Activated naive CD8-positive, alpha-beta T cell (primary cell): ENCODE data around the gene FAT1.

Experiments used
- H3K27ac Mint-ChIP-seq: one replicate; pipeline ENCODE4 v1.8.0; 2021; ENCODE audit warnings: mixed read lengths
- H3K27me3 Mint-ChIP-seq: one replicate; pipeline ENCODE4 v1.8.0; 2021; ENCODE audit warnings: mixed read lengths
- H3K36me3 Mint-ChIP-seq: one replicate; pipeline ENCODE4 v1.8.0; 2021; ENCODE audit warnings: mixed read lengths
- H3K4me1 Mint-ChIP-seq: one replicate; pipeline ENCODE4 v1.8.0; 2021; ENCODE audit warnings: low read depth, mixed read lengths
- H3K4me3 Mint-ChIP-seq: one replicate; pipeline ENCODE4 v1.8.0; 2021; ENCODE audit warnings: mild to moderate bottlenecking, mixed read lengths
- H3K9me3 Mint-ChIP-seq: one replicate; pipeline ENCODE4 v1.8.0; 2021; ENCODE audit warnings: low read depth, mixed read lengths

FAT1 gene

DNA sequence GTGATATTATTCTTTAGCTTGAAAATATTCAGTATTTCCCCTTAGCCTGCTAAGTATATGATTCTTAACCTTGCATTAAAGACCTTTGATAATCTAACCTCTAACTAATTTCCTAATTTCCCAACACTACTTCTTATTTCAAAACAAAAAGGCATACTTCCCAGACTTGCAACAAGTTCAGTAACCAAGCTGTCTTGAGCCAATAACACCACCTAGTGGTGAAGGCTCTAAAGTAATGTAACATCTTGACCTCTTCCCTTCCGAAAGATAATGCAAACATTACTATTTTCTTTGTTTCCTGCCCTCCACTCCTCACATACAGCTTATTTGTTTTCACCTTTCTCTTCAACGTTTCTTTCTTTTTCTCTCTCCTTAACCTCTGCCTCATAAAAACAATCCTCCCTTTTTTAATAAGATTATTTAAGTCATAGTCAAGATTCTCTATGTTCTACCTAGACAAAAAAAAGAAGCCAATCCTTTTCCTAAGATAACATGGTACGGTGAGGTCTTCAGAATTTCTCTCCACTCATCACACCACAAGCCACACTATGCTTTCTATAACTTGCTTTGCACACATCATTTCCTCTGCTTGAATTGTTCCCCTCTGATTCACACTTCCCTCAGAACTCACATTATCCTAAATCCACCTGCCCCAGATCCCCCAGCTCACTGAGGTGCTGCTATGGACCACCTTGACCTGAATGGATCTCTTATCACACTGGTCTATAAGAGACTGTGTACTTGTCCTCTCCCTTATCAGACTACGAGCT, 3.5 kb downstream of the FAT1 start:
- H3K27ac Mint-ChIP-seq: no peak overlapping the region
- H3K9me3 Mint-ChIP-seq: peaks cover 5% of the 10 kb centered on the region
- peaks cover 2% of the 10 kb centered on the region for H3K36me3 Mint-ChIP-seq

DNA sequence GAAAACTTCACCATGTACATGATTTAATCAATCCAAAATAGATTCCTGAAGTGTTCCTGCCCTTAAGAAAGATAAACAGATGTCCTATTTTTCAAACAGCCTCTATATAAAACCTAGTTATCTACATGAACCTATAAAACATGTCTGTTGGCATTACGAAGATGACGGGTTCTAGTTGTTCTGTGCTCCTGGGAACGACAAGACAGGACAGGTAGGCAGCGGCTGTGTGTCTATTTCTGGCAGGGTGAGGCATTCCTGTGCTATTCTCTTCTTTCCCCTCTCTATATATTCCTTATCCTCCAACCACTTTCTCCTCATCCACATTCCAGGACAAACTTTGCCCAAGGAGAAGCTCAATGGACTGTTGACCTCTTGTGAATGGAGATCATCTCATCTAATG, 6.1 kb downstream of the FAT1 start:
- Mint-ChIP-seq H3K4me1 (peaks cover 3% of the 10 kb centered on the region), H3K27ac (no peak overlapping the region), H3K36me3 (peaks cover 2% of the 10 kb centered on the region), H3K4me3 (no peak overlapping the region), H3K27me3 (peaks cover 11% of the 10 kb centered on the region), H3K9me3 (peaks cover 5% of the 10 kb centered on the region)

More for the DNA sequence above, 3.5 kb downstream of the FAT1 start:
- H3K4me1 Mint-ChIP-seq: peaks cover 13% of the 10 kb centered on the region
- H3K4me3 Mint-ChIP-seq: no peak overlapping the region
- H3K27me3 Mint-ChIP-seq: peaks cover 20% of the 10 kb centered on the region

DNA sequence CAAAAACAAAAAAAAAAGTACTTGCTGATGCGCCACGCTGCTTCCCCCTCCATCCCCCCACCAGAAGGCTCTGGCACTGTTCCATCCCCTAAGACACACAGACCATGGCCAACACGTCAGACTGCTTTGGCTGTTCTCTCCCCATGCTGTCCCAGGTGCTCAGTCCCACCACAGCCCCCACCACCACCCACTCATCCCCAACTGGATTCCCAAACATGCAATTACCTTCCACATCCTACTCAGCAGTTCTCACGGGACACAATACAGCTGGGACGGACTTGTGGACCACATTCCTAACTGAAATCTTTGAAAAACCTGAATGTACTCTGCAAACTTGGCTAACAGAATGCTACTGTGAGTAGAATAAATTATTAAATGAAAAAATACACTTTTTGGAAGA, 8.6 kb downstream of the FAT1 start:
- peaks cover 5% of the 10 kb centered on the region for H3K9me3 Mint-ChIP-seq
- H3K27ac Mint-ChIP-seq: no peak overlapping the region
- H3K36me3 Mint-ChIP-seq: no peaks in the 10 kb centered on the region
- H3K4me3 Mint-ChIP-seq: no peak overlapping the region
- no peaks in the 10 kb centered on the region for H3K4me1 Mint-ChIP-seq
- H3K27me3 Mint-ChIP-seq: peaks cover 2% of the 10 kb centered on the region

DNA sequence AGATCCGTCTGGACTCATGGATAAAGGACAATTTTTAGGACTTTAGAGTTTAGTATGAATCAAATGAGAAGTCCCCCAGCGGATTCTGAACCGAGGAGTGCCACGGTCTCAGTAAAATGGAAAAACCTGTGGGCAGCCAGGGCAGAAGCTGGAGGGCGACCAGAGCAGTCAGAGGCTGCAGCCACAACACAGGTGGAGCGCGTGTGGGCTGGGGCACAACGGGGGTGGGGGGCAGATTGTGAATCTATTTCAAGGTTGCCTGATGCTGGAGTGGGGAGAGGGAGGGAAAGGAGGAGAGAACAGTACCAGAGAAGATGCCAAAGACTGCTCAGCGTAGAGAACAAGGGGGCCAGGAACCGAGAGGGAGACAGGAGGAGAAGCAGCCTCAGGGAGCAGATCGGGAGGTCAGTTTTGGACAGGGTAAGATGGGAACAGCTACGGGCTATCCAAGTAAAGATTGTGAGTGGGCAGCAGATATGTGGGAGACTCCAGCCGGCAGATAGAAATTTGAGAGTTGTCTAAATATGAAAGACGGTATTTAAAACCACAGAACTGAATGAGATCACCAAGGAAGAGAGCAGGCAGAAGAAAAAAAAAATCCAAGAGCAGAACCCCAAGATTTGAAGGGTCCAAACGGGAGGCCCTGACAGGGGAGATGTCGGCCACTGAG, 9.5 kb downstream of the FAT1 start:
- no peak overlapping the region for H3K4me3 Mint-ChIP-seq
- H3K27me3 Mint-ChIP-seq: peaks cover 2% of the 10 kb centered on the region
- no peaks in the 10 kb centered on the region for H3K4me1 Mint-ChIP-seq
- H3K27ac Mint-ChIP-seq: no peak overlapping the region
- H3K36me3 Mint-ChIP-seq: no peaks in the 10 kb centered on the region
- H3K9me3 Mint-ChIP-seq: peaks cover 5% of the 10 kb centered on the region

DNA sequence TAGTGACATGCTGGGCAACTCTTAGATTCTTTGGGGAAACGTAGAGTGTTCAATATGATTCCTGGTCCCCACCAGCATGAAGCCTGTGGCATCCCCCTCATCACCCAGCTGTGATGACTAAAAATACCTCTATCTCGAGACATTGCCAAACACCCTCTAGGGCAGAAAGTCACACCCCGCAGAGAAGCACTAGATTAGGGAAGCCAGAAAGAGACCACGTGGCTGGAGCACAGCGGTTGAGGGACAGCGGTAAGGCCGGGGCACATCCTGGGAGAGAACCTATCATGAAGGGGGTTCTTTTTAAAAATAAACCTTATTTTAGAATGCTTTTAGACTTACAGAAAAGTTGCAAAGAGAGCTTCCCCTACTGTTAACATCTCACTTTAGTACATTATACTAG, 11.0 kb downstream of the FAT1 start:
- Mint-ChIP-seq H3K27me3 (peaks cover 2% of the 10 kb centered on the region), H3K9me3 (no peaks in the 10 kb centered on the region), H3K4me1 (no peaks in the 10 kb centered on the region), H3K36me3 (no peaks in the 10 kb centered on the region), H3K27ac (no peak overlapping the region), H3K4me3 (no peak overlapping the region)

DNA sequence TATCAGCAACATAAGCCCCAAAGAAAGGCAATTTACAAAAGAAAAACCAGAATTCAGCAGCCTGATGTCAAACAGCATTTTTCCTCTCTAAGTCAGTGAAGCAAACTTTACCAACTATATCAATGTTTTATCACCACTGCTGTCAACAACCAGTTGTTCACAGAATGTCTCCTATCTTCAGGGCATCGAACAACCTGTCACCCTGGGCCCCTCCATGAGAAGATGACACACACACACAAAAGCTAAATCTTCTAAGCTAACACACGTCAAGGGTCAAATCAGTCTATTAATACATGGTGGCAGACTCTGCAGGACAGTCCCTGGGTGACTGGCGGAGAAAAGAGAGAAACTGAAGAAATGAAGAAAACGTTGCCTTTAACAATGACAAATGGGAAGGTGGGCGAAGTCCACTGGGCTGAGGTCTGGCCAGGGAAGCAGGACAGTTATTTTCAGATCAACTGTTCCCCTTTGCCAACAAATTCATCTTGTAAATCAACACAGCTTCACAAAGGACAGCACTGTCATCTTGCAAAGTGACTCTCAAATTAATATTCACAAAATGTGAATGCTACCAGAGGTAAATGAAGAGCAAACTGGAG, 13.0 kb downstream of the FAT1 start:
- no peaks in the 10 kb centered on the region for H3K36me3 Mint-ChIP-seq

DNA sequence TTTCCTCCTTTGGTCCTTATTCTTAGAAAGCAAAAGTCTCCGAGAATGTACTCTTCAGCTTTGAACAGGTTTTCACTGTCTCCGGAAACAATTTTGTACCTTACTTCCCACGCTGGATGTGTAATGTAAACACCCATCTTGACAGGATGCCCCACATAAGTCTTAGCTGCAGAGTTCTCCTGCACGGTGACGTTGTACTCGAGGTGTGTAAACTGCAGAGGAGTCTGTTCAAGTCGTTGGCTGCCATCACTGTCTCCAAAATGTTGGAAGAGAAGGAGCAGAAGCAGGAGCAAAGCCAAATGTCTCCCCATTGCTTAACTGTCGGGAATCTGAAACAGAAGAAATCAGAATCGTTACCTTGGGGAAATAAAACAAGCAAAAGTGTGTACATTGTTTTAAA, 14.1 kb downstream of the FAT1 start:
- Mint-ChIP-seq H3K4me3 (no peak overlapping the region), H3K9me3 (no peaks in the 10 kb centered on the region), H3K27ac (no peak overlapping the region), H3K27me3 (no peaks in the 10 kb centered on the region), H3K4me1 (no peaks in the 10 kb centered on the region), H3K36me3 (no peaks in the 10 kb centered on the region)

More for the DNA sequence above, 13.0 kb downstream of the FAT1 start:
- Mint-ChIP-seq H3K27me3 (no peaks in the 10 kb centered on the region), H3K4me3 (no peak overlapping the region), H3K9me3 (no peaks in the 10 kb centered on the region), H3K27ac (no peak overlapping the region), H3K4me1 (no peaks in the 10 kb centered on the region)

DNA sequence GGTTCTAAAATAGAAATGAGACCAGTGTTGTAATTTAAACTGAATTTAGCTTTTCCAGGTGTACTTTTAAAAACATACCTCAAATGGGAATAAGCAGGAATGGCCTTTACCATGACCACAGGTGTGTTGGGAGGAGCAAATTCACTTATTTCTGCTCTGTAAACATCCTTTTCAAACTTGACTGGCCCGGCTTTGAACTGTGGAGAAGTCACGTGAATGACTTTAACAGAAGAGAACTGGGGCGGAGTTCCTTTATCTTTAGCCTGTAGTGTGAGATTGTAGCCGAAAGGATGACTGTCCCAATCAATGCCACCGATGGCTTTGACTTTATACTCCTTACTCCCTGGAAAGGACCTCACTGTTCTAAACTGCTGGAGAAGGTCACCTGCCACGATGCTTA, 15.1 kb downstream of the FAT1 start:
- Mint-ChIP-seq H3K36me3 (no peaks in the 10 kb centered on the region), H3K4me3 (no peak overlapping the region), H3K4me1 (no peaks in the 10 kb centered on the region), H3K27me3 (no peaks in the 10 kb centered on the region), H3K27ac (no peak overlapping the region), H3K9me3 (no peaks in the 10 kb centered on the region)

DNA sequence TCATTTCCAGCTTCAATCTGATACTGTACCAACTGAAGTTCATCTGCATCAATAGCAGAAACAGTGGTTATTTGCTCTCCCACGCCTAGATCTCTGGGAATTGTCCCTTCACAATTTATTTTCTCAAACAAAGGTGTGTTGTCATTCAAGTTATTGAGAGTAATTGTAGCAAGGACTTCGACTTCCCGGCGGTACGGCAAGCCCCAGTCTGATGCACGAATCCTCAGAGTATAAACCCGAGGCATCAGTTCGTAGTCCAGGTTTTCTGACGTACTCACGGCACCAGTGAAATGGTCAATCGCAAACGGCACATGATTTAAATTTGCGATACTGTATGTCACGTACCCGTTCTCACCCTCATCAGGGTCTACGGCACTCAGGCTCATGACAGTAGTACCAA, 15.7 kb downstream of the FAT1 start:
- Mint-ChIP-seq H3K36me3 (no peaks in the 10 kb centered on the region), H3K4me1 (no peaks in the 10 kb centered on the region), H3K27ac (no peak overlapping the region), H3K4me3 (no peak overlapping the region), H3K27me3 (no peaks in the 10 kb centered on the region), H3K9me3 (no peaks in the 10 kb centered on the region)

DNA sequence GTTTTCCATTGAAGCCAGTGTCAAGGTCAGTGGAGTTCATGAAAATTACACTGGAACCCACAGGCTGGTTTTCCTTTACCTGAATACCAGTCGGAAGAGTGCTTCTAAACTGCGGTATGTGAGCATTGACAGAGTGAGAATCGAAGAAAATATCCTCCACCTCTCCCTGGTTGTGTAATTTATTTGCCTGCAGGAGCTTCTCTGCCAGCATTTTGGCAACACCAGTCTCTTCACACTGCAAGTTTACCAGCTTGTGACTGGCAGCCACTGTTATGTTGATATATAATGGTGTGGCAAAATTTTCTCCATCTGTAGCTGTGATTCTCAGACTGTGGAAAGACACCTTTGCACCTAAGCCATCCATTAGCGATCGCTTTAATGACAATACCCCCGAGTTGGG, 16.1 kb downstream of the FAT1 start:
- no peak overlapping the region for H3K4me3 Mint-ChIP-seq
- H3K27me3 Mint-ChIP-seq: no peaks in the 10 kb centered on the region
- H3K9me3 Mint-ChIP-seq: no peaks in the 10 kb centered on the region
- no peaks in the 10 kb centered on the region for H3K4me1 Mint-ChIP-seq
- H3K27ac Mint-ChIP-seq: no peak overlapping the region
- H3K36me3 Mint-ChIP-seq: no peaks in the 10 kb centered on the region

DNA sequence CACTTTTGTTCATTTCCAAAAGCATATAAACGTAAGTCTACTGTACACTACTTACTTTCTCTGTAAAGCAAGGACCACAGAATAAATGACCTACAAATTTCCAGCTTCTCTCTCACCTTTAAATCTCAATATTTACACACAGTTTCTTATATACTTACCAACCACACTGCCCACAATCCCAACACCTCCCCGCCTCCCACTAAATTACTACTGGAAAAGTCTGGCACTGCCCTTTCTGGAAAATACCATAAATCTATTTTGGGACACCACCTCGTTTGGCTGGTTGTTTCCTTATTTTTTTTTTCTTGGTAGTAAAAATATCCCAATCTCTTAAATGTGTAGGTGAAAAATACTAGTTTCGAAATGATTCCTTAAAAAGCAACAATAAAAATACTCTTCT, 19.6 kb downstream of the FAT1 start:
- Mint-ChIP-seq H3K4me1 (no peaks in the 10 kb centered on the region), H3K4me3 (no peak overlapping the region)

DNA sequence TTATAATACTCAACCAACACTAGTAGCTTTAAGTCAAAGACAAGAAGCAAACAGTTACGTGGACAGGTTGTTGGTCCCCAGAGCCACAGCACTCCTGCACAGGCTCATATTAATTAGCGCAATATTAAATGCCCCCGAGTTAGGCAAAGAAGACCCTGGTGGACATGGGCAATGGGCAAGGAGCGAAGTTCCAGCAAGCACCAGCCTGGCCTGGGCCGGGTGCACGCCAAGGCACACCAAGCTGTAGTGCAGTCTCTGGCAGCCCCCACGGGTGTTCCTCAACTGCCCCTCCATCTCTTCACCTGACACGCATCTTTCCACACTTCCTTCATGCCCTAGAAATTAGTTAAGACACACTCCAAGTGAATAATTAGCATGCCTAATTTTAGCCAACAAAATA, 20.1 kb downstream of the FAT1 start:
- Mint-ChIP-seq H3K27ac (no peak overlapping the region), H3K9me3 (no peaks in the 10 kb centered on the region), H3K27me3 (no peaks in the 10 kb centered on the region), H3K4me3 (no peak overlapping the region), H3K4me1 (no peaks in the 10 kb centered on the region), H3K36me3 (no peaks in the 10 kb centered on the region)

More for the DNA sequence above, 19.6 kb downstream of the FAT1 start:
- H3K36me3 Mint-ChIP-seq: no peaks in the 10 kb centered on the region
- no peak overlapping the region for H3K27ac Mint-ChIP-seq
- no peaks in the 10 kb centered on the region for H3K27me3 Mint-ChIP-seq
- H3K9me3 Mint-ChIP-seq: no peaks in the 10 kb centered on the region

DNA sequence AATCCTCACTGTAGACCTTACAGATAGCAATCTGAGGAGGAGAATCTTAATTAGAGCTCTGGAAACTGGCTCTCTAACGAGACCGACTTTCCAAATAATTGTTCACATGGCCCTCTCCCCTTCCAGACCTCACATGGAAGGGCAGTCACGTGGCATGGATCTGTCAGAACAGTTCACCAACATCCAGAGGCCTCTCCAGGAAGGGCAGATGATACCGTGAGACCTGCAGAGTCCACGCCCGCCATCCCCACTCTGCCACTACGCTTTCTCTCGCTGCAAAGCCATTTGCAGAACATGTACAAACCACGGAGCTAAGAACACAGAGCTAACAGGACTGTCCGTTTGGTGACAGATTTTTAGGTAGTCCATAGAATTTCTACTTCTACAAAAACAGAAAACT, 20.7 kb downstream of the FAT1 start:
- Mint-ChIP-seq H3K36me3 (no peaks in the 10 kb centered on the region), H3K27ac (no peak overlapping the region), H3K27me3 (no peaks in the 10 kb centered on the region), H3K9me3 (no peaks in the 10 kb centered on the region), H3K4me1 (no peaks in the 10 kb centered on the region), H3K4me3 (no peak overlapping the region)

DNA sequence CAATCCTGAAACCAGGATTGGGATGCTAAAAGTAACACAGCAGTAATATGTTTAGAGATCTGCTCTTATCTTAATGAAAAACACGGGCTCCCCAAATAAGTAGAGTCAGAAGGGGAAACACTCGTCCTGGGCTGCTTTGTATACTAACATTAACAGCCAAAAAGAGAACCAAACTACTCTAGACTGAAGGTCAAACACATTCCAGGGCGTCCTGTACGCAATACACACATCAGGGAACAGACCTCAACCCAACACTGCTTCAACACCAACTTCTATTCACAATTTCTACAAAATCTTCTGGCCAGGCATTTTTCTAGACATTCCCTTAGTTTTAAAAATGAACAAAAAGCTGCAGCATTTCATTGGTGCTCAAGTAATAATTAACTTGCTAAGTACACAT, 21.4 kb downstream of the FAT1 start:
- H3K9me3 Mint-ChIP-seq: no peaks in the 10 kb centered on the region
- H3K4me3 Mint-ChIP-seq: no peak overlapping the region
- no peaks in the 10 kb centered on the region for H3K36me3 Mint-ChIP-seq
- H3K27me3 Mint-ChIP-seq: no peaks in the 10 kb centered on the region
- H3K27ac Mint-ChIP-seq: no peak overlapping the region
- no peaks in the 10 kb centered on the region for H3K4me1 Mint-ChIP-seq

DNA sequence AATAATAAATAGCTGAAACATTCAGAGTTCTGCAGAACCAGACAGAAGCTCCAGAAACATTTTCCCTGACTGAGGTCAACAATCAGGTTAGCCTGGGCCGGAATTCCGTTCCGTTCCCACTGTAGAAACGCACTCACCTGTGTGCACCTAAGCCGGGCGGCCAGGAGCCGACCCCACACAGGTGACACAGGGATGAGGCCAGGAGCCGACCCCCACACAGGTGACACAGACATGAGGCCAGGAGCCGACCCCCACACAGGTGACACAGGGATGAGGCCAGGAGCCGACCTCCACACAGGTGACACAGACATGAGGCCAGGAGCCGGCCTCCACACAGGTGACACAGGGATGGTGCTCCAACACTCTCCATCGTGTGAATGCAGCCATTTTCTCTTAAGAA, 21.9 kb downstream of the FAT1 start:
- Mint-ChIP-seq H3K36me3 (no peaks in the 10 kb centered on the region), H3K4me3 (no peak overlapping the region)

More for the DNA sequence above, 21.9 kb downstream of the FAT1 start:
- H3K9me3 Mint-ChIP-seq: no peaks in the 10 kb centered on the region
- no peak overlapping the region for H3K27ac Mint-ChIP-seq
- no peaks in the 10 kb centered on the region for H3K4me1 Mint-ChIP-seq
- no peaks in the 10 kb centered on the region for H3K27me3 Mint-ChIP-seq
